ENCODE data around the gene DNLZ. TPM values are rescaled to one million over a fixed set of nuclear protein-coding genes. Genes with fewer than 3 reads are reported as not detected.

The DNLZ gene
- total and polyA plus RNA-seq, 2 donors (not counting 3 experiments of a cell fraction or from before 2014, with no cell fraction given) = 26.9 to 38.4 TPM

GRCh38 chr9:136400038-136400834, 36.7 kb upstream of the DNLZ start, which contains the start of gene SNAPC4:
Gene SNAPC4, minus strand, starts transcription at chr9:136400170. Its CDS starts 1,742 bp downstream, at chr9:136398428.
- POLR2A ChIA-PET = no interaction called here
- DNase-seq (ENCODE audit: low read depth, low spot score) (peak; percentile 82), FAIRE-seq (peak; percentile 91)
- Histone ChIP-seq H3K4me2 (ENCODE audit: insufficient read depth, low read length) (peak within 1 kb of the TSS; percentile 64), H3K4me3 (replicated peaks in 1 of 3; ENCODE audit: insufficient read depth in 1 of 3, low read depth in 1 of 3, low read length in 3 of 3) (peak within 1 kb of the TSS; percentile 55 to 96 (median 62)), H3K36me3 (ENCODE audit: control insufficient read depth in 2 of 2, extremely low read depth in 1 of 2, insufficient read depth in 2 of 2, low read length in 2 of 2) (peaks cover 4 to 38% of the 10 kb centered on the region in 2 experiments), H3K27ac (ENCODE audit: insufficient read depth, low read depth, low read length) (peak within 1 kb of the TSS; percentile 27), H3K9me1 (replicated peaks; ENCODE audit: control insufficient read depth, extremely low read depth, insufficient read depth, low read length) (no peaks in the 10 kb centered on the region), H4K20me1 (replicated peaks; ENCODE audit: control insufficient read depth, extremely low read depth, insufficient read depth, low read length) (no peaks in the 10 kb centered on the region), H3K27me3 (ENCODE audit: control insufficient read depth in 2 of 2, insufficient read depth in 2 of 2, low read length in 2 of 2) (no peaks in the 10 kb centered on the region), H3K4me1 (ENCODE audit: control insufficient read depth, extremely low read depth, insufficient read depth, low read length) (peaks cover 10% of the 10 kb centered on the region), H3K79me2 (ENCODE audit: control insufficient read depth, insufficient read depth, low read length) (peaks cover 22% of the 10 kb centered on the region), H3K9me3 (replicated peaks; ENCODE audit: control insufficient read depth, insufficient read depth, low read length) (no peaks in the 10 kb centered on the region), H2AFZ (ENCODE audit: low read depth, low read length) (peak within 1 kb of the TSS; percentile 67), H3K9ac (replicated peaks; ENCODE audit: extremely low read depth, insufficient read depth, low read length) (peak within 1 kb of the TSS; percentile 70)
- CTCF ChIA-PET = interaction anchor here (1.1 to 2.9 kb wide), 9 partner anchors 10 to 231 kb away, joined by 3 to 22 read pairs (median 6); partner anchors contain the start of genes DNLZ, ENTR1 and PMPCA
- BruUV-seq (replicated peaks) = no TSS peak
- TF ChIP-seq, protein P1, sequence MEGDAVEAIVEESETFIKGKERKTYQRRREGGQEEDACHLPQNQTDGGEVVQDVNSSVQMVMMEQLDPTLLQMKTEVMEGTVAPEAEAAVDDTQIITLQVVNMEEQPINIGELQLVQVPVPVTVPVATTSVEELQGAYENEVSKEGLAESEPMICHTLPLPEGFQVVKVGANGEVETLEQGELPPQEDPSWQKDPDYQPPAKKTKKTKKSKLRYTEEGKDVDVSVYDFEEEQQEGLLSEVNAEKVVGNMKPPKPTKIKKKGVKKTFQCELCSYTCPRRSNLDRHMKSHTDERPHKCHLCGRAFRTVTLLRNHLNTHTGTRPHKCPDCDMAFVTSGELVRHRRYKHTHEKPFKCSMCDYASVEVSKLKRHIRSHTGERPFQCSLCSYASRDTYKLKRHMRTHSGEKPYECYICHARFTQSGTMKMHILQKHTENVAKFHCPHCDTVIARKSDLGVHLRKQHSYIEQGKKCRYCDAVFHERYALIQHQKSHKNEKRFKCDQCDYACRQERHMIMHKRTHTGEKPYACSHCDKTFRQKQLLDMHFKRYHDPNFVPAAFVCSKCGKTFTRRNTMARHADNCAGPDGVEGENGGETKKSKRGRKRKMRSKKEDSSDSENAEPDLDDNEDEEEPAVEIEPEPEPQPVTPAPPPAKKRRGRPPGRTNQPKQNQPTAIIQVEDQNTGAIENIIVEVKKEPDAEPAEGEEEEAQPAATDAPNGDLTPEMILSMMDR (IDR thresholded peaks at IDR 0.05; ENCODE audit: extremely low read depth in 1 of 2, insufficient read depth in 1 of 2, low read depth in 1 of 2, low read length in 2 of 2) = peak; percentile 88 to 97
- TF ChIP-seq POLR2AphosphoS5 (IDR thresholded peaks at IDR 0.05; ENCODE audit: insufficient read depth, low read depth, low read length) (peak; percentile 79), EZH2 (IDR thresholded peaks at IDR 0.05; ENCODE audit: borderline replicate concordance, low read depth, low read length, severe bottlenecking) (no peak), MAX (IDR thresholded peaks at IDR 0.05; ENCODE audit: insufficient read depth, insufficient read length) (no peak), POLR2A (IDR thresholded peaks at IDR 0.05; ENCODE audit: low read depth, low read length) (peak; percentile 90)
- intact Hi-C loops (cut with micrococcal nuclease) (loop anchor here (1.0 kb wide), 4 partner anchors 10 to 88 kb away; partner anchors contain the start of genes DNLZ, ENTR1 and PMPCA), dilution Hi-C loops (cut with MboI; ENCODE audit: extremely low pct_ligation_motif_present, low sequenced_read_pairs) (no loop called here)

All from endothelial cell of umbilical vein (primary cell).